SK-N-SH treated with all-trans-retinoic acid at 6 μM for 48 hours (cell line): Measurements from ENCODE around the gene CPS1.

ENCODE experiments used
- ATAC-seq: fragments of 200-7000 bp; cut with Tn5 transposase; 3 replicates; pipeline ENCODE4 v1.9.1; 2020; ENCODE audit warnings: mild to moderate bottlenecking, moderate library complexity
- ARNTL ChIP-seq: fragments of 450-650 bp; formaldehyde crosslinking; IDR thresholded peaks from 2 replicates; pipeline ENCODE4 v1.5.0; 2020; ENCODE audit warnings: low read depth, mild to moderate bottlenecking, moderate library complexity, borderline replicate concordance
- BACH2 ChIP-seq: fragments of 250-450 bp; sonication (Bioruptor Pico); IDR thresholded peaks from 2 replicates; pipeline ENCODE4 v1.9.0; 2021; ENCODE audit warnings: mild to moderate bottlenecking, borderline replicate concordance
- CREB5 ChIP-seq: fragments of 250-450 bp; sonication (Bioruptor Pico); IDR thresholded peaks from 2 replicates; pipeline ENCODE4 v1.5.1; 2020; ENCODE audit warnings: low read depth, mild to moderate bottlenecking, moderate library complexity
- CSDC2 ChIP-seq: fragments of 250-450 bp; sonication (Bioruptor Pico); IDR thresholded peaks from 2 replicates; pipeline ENCODE4 v1.5.0; 2020; ENCODE audit warnings: mild to moderate bottlenecking, moderate library complexity
- ESRRG ChIP-seq: fragments of 250-450 bp; sonication (Bioruptor Pico); IDR thresholded peaks from 2 replicates; pipeline ENCODE4 v1.6.1; 2021; ENCODE audit warnings: mild to moderate bottlenecking
- GLIS3 ChIP-seq: fragments of 250-450 bp; sonication (Bioruptor Pico); IDR thresholded peaks from 2 replicates; pipeline ENCODE4 v1.5.0; 2020; ENCODE audit warnings: mild to moderate bottlenecking, moderate library complexity
- ISL1 ChIP-seq: fragments of 250-450 bp; sonication (Bioruptor Pico); IDR thresholded peaks from 2 replicates; pipeline ENCODE4 v2.1.2; 2022; ENCODE audit warnings: mild to moderate bottlenecking, moderate library complexity
- OSR1 ChIP-seq: fragments of 250-450 bp; sonication (Bioruptor Pico); IDR thresholded peaks from 2 replicates; pipeline ENCODE4 v1.8.0; 2022; ENCODE audit warnings: moderate library complexity, mild to moderate bottlenecking, inconsistent platforms
- POU6F1 ChIP-seq: fragments of 250-450 bp; sonication (Bioruptor Pico); IDR thresholded peaks from 2 replicates; pipeline ENCODE4 v1.8.0; 2021; ENCODE audit warnings: low read depth, mild to moderate bottlenecking, moderate library complexity, borderline replicate concordance
- RARB ChIP-seq: fragments of 250-450 bp; sonication (Bioruptor Pico); IDR thresholded peaks from 2 replicates; pipeline ENCODE4 v1.8.0; 2021; ENCODE audit warnings: mild to moderate bottlenecking, moderate library complexity
- SNAI2 ChIP-seq: fragments of 250-450 bp; sonication (Bioruptor Pico); IDR thresholded peaks from 2 replicates; pipeline ENCODE4 v1.5.0; 2020; ENCODE audit warnings: mild to moderate bottlenecking, moderate library complexity
- TCF4 ChIP-seq: fragments of 250-450 bp; sonication (Bioruptor Pico); IDR thresholded peaks from 2 replicates; pipeline ENCODE4 v1.8.0; 2021; ENCODE audit warnings: mild to moderate bottlenecking, moderate library complexity, borderline replicate concordance
- TSHZ2 ChIP-seq: fragments of 250-450 bp; sonication (Bioruptor Pico); IDR thresholded peaks from 2 replicates; pipeline ENCODE4 v1.5.0; 2020; ENCODE audit warnings: mild to moderate bottlenecking, moderate library complexity
- ZC3H10 ChIP-seq: fragments of 250-450 bp; sonication (Bioruptor Pico); IDR thresholded peaks from 2 replicates; pipeline ENCODE4 v1.5.1; 2021; ENCODE audit warnings: mild to moderate bottlenecking, moderate library complexity
- ZFP3 ChIP-seq: fragments of 250-450 bp; sonication (Bioruptor Pico); IDR thresholded peaks from 2 replicates; pipeline ENCODE4 v1.5.0; 2020; ENCODE audit warnings: mild to moderate bottlenecking, moderate library complexity
- ZFP30 ChIP-seq: fragments of 450-650 bp; formaldehyde crosslinking; IDR thresholded peaks from 2 replicates; pipeline ENCODE4 v1.5.0; 2022; ENCODE audit warnings: mild to moderate bottlenecking, moderate library complexity
- ZNF565 ChIP-seq: fragments of 450-650 bp; formaldehyde crosslinking; conservative IDR thresholded peaks from 2 replicates; pipeline ENCODE4 v1.5.0; 2020; ENCODE audit warnings: low read depth, mild to moderate bottlenecking, moderate library complexity
- ZNF70 ChIP-seq: fragments of 450-650 bp; formaldehyde crosslinking; IDR thresholded peaks from 2 replicates; pipeline ENCODE4 v1.5.0; 2020; ENCODE audit warnings: mild to moderate bottlenecking, moderate library complexity
- ZNF8 ChIP-seq: fragments of 450-650 bp; formaldehyde crosslinking; IDR thresholded peaks from 2 replicates; pipeline ENCODE4 v1.5.0; 2020; ENCODE audit warnings: mild to moderate bottlenecking, moderate library complexity

Gene CPS1

GRCh38 chr2:210630873-210631560 lies 74.6 kb downstream of the CPS1 start (continued):
- TF ChIP-seq BACH2 (CRISPR knock-in tag), result no peak

- no peak for TF ChIP-seq TCF4 (CRISPR knock-in tag)
- TF ChIP-seq ZNF565 (CRISPR knock-in tag), result no peak
- no peak for TF ChIP-seq ESRRG (CRISPR knock-in tag)
- TF ChIP-seq ZNF70 (CRISPR knock-in tag), result no peak
- TF ChIP-seq SNAI2, result no peak
- no peak for TF ChIP-seq TSHZ2 (CRISPR knock-in tag)
- TF ChIP-seq CSDC2, result no peak
- ATAC-seq, result no peak
Observed at GRCh38 chr2:210633699-210634098, 77.3 kb downstream of the CPS1 start.

- ATAC-seq, result no peak
- TF ChIP-seq ISL1, result no peak
- no peak for TF ChIP-seq OSR1
- TF ChIP-seq RARB, result no peak
- TF ChIP-seq POU6F1 (CRISPR knock-in tag), result no peak
- TF ChIP-seq ZC3H10 (CRISPR knock-in tag), result no peak
- no peak for TF ChIP-seq ZFP3 (CRISPR knock-in tag)
- no peak for TF ChIP-seq ZNF70 (CRISPR knock-in tag)
Observed at GRCh38 chr2:210635257-210635656, 78.9 kb downstream of the CPS1 start.

GRCh38 chr2:210642333-210642732 lies 85.9 kb downstream of the CPS1 start:
- TF ChIP-seq ZFP30 (CRISPR knock-in tag), result no peak
- no peak for TF ChIP-seq ZNF70 (CRISPR knock-in tag)
- TF ChIP-seq ISL1, result no peak
- TF ChIP-seq ZNF565 (CRISPR knock-in tag), result no peak
- no peak for TF ChIP-seq GLIS3 (CRISPR knock-in tag)
- TF ChIP-seq TCF4 (CRISPR knock-in tag), result no peak
- no peak for TF ChIP-seq BACH2 (CRISPR knock-in tag)
- TF ChIP-seq CSDC2, result no peak
- no peak for TF ChIP-seq ARNTL (CRISPR knock-in tag)
- no peak for ATAC-seq

GRCh38 chr2:210647151-210647550 lies 90.8 kb downstream of the CPS1 start:
- TF ChIP-seq SNAI2 (no peak), OSR1 (no peak), RARB (no peak), TSHZ2 (CRISPR knock-in tag) (no peak), ZNF8 (CRISPR knock-in tag) (no peak), CSDC2 (no peak), ARNTL (CRISPR knock-in tag) (no peak), CREB5 (CRISPR knock-in tag) (no peak)
- TF ChIP-seq, all 23 proteins: peak for 0
- no peak for ATAC-seq
